ENCODE data around the gene TMEM30B.

- TF ChIP-seq POLR2A (IDR thresholded peaks at IDR 0.05) = peak in 1 of 2 donors; percentile 29
- TF ChIP-seq CTCF (IDR thresholded peaks at IDR 0.05) = no peak
These were observed 41.1 kb upstream of the TMEM30B start for GRCh38 chr14:61322011-61322798.

Measured in Peyer's patch (tissue), 4 donors.